Psoas muscle (tissue), 8 donors: ENCODE data around the gene PKD1L1. TPM values are rescaled to one million over a fixed set of nuclear protein-coding genes. Genes with fewer than 3 reads are reported as not detected.

Experiments used
- ATAC-seq, 4 donors: fragments of 200-7000 bp; cut with Tn5 transposase; one replicate each; pipeline ENCODE4 v1.9.1; 2020; ENCODE audit warnings: moderate library complexity in 3 of 4, mild to moderate bottlenecking in 2 of 4
- DNase-seq, 2 donors: peaks; one replicate each; pipeline ENCODE4 v3.0.0-alpha.2; 2020
- H3K27ac ChIP-seq: fragments of 200-600 bp; one replicate; pipeline ENCODE4 v1.8.0; 2022
- H3K27me3 ChIP-seq, 3 donors: fragments of 200-600 bp in 1 of 3; one replicate each; pipeline versions ENCODE4 v1.6.1 to v1.8.0; 2013 to 2022; ENCODE audit warnings: low read length in 2 of 3, mild to moderate bottlenecking in 2 of 3, moderate library complexity in 1 of 3; ENCODE audit not compliant: insufficient read depth in 3 of 3
- H3K36me3 ChIP-seq, 2 donors: fragments of 200-600 bp in 1 of 2; one replicate each; pipeline versions ENCODE4 v1.6.1 to v1.8.0; 2013 to 2022; ENCODE audit warnings: low read depth in 1 of 2, mild to moderate bottlenecking in 1 of 2, moderate library complexity in 1 of 2; ENCODE audit not compliant: insufficient read depth in 1 of 2
- H3K4me1 ChIP-seq: fragments of 200-600 bp; one replicate; pipeline ENCODE4 v1.8.0; 2022
- H3K4me3 ChIP-seq: fragments of 200-600 bp; one replicate; pipeline ENCODE4 v1.8.0; 2022; ENCODE audit warnings: mild to moderate bottlenecking
- H3K9me3 ChIP-seq: fragments of 200-600 bp; one replicate; pipeline ENCODE4 v1.8.0; 2022
- CTCF ChIP-seq: fragments of 200-600 bp; IDR thresholded peaks from one replicate; pipeline ENCODE4 v1.8.0; 2022; ENCODE audit warnings: antibody characterized with exemption
- WGBS, 3 donors: extraction: QIAGEN DNeasy Blood & Tissue Kit; methylation state at CpG; one replicate each; pipeline versions ENCODE4 v1.1.6 to v1.1.7; 2013; 5-methylcytosine and 5-hydroxymethylcytosine counted together
- intact Hi-C, 2 donors: fragments of 100-400 bp; cut with DNase I; formaldehyde crosslinking; loops; one replicate each; pipeline versions ENCODE4 v1.11.0 to v1.14.2; 2022
- polyA plus RNA-seq, 3 donors: library from polyadenylated mRNA; stranded (reverse); fragments of 200-250 nt; gene quantifications; one replicate each; pipeline ENCODE4 v1.2.3, GENCODE V29; 2013
- total RNA-seq, 4 donors: library from RNA; stranded (reverse); fragmentation: NEBNext Ultra II Directional in 2 of 4; extraction: Animal tissue kit (Norgen Biotek cat#: 25700) in 2 of 4; gene quantifications; one replicate each; pipeline versions ENCODE4 v1.2.1 to v1.2.4, GENCODE V29; 2021 to 2023
- donor health status: healthy with polysubstance abuse.
- donor health status: DM: no; HTN: no; CAD: no; lungs with moderate emphysema.
- donor health status: Bipolar disorder and iron deficiency.
- donor health status: healthy.
- donor health status: DM: yes; HTN: yes; CAD: no.
- donor health status: DM: no; HTN: no; CAD: no.
- donor health status: DM: no; HTN: no; CAD: no.
- donor health status: DM: yes; HTN: yes; CAD: no.

Gene PKD1L1
- total and polyA plus RNA-seq, 7 donors, result 0.56 to 1.4 (median 0.79) TPM

- H3K36me3 ChIP-seq, result no peaks in the 10 kb centered on the region
- no peak for ATAC-seq
- DNase-seq, result no peak
- H3K9me3 ChIP-seq, result no peaks in the 10 kb centered on the region
- H3K27me3 ChIP-seq, result no peaks in the 10 kb centered on the region
- no peak overlapping the region for H3K4me3 ChIP-seq
- no peak for TF ChIP-seq CTCF
- WGBS, 3 donors, result 83 to 92% (median 88%) methylated on average over 3 of the region's 3 CpGs
- H3K27ac ChIP-seq, result no peak overlapping the region
- intact Hi-C loops, result no loop called here
- no peaks in the 10 kb centered on the region for H3K4me1 ChIP-seq
Measured at GRCh38 chr7:47809387-47809786, 138.9 kb downstream of the PKD1L1 start.

GRCh38 chr7:47808321-47808720, 139.9 kb downstream of the PKD1L1 start:
- no peaks in the 10 kb centered on the region for H3K36me3 ChIP-seq
- H3K27ac ChIP-seq, result no peak overlapping the region
- no peak for DNase-seq
- no peak for TF ChIP-seq CTCF
- ATAC-seq, result no peak
- no peaks in the 10 kb centered on the region for H3K9me3 ChIP-seq
- no peak overlapping the region for H3K4me3 ChIP-seq
- no peaks in the 10 kb centered on the region for H3K27me3 ChIP-seq
- intact Hi-C loops, result no loop called here
- 94 to 96% (median 96%) methylated on average over 7 of the region's 7 CpGs for WGBS, 3 donors
- no peaks in the 10 kb centered on the region for H3K4me1 ChIP-seq

- no peak for TF ChIP-seq CTCF
- 80 to 87% (median 81%) methylated on average over 5 of the region's 5 CpGs for WGBS, 3 donors
- Histone ChIP-seq H3K4me1 (no peaks in the 10 kb centered on the region), H3K4me3 (no peak overlapping the region), H3K27ac (no peak overlapping the region), H3K9me3 (no peaks in the 10 kb centered on the region), H3K27me3 (no peaks in the 10 kb centered on the region), H3K36me3 (no peaks in the 10 kb centered on the region)
- intact Hi-C loops, result no loop called here
- DNase-seq (no peak), ATAC-seq (no peak)
Measured at GRCh38 chr7:47807756-47808155, 140.5 kb downstream of the PKD1L1 start.

- Histone ChIP-seq H3K9me3 (no peaks in the 10 kb centered on the region), H3K36me3 (no peaks in the 10 kb centered on the region), H3K27ac (no peak overlapping the region), H3K4me1 (no peaks in the 10 kb centered on the region), H3K27me3 (no peaks in the 10 kb centered on the region), H3K4me3 (no peak overlapping the region)
- intact Hi-C loops, result no loop called here
- ATAC-seq, result peak in 2 of 4 donors; percentile 8 to 12
- DNase-seq, result no peak
- WGBS, 3 donors, result 56 to 68% (median 61%) methylated on average over 3 of the region's 3 CpGs
- TF ChIP-seq CTCF, result no peak
Measured at GRCh38 chr7:47807126-47807525, 141.1 kb downstream of the PKD1L1 start.

- ATAC-seq (peak; percentile 17 to 44 (median 32)), DNase-seq (no peak)
- H3K36me3 ChIP-seq, result no peaks in the 10 kb centered on the region
- no peak overlapping the region for H3K27ac ChIP-seq
- no peaks in the 10 kb centered on the region for H3K27me3 ChIP-seq
- TF ChIP-seq CTCF, result no peak
- H3K4me3 ChIP-seq, result no peak overlapping the region
- intact Hi-C loops, result no loop called here
- WGBS, 3 donors, result 37 to 66% (median 50%) methylated on average over 7 of the region's 7 CpGs
- H3K4me1 ChIP-seq, result no peaks in the 10 kb centered on the region
- H3K9me3 ChIP-seq, result no peaks in the 10 kb centered on the region
Measured at GRCh38 chr7:47806701-47807103, 141.6 kb downstream of the PKD1L1 start.
